ENCODE measurements around the gene MMRN2.
A peak's percentile ranks its signal among the peaks of the same experiment; 100 is the strongest.
"Not testable (repeated sequence)": the region's sequence is repeated elsewhere in the genome, so short reads cannot be mapped to it uniquely, and the experiment has no call there.

Gene MMRN2

DNA sequence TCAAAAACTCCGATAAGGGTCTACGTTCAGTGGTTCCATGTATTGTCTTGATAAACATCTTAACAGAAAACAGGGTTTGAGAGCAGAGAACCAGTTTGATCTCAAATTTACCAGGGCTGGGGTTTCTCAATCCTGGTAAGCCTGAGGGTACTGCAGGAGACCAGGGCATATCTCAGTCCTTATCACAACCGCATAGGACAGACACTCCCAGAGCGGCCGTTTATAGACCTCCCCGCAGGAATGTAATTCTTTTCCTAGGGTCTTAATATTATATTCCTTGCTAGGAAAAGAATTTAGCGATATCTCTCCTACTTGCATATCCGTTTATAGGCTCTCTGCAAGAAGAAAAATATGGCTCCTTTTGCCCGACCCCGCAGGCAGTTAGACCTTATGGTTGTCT, 4.7 kb downstream of the MMRN2 start:
- not testable (repeated sequence) for H3K27ac Mint-ChIP-seq, H3K27me3 Mint-ChIP-seq, H3K36me3 Mint-ChIP-seq, H3K4me3 Mint-ChIP-seq
- Mint-ChIP-seq H3K4me1 (peaks cover 35% of the 10 kb centered on the region), H3K9me3 (peaks cover 13% of the 10 kb centered on the region)

DNA sequence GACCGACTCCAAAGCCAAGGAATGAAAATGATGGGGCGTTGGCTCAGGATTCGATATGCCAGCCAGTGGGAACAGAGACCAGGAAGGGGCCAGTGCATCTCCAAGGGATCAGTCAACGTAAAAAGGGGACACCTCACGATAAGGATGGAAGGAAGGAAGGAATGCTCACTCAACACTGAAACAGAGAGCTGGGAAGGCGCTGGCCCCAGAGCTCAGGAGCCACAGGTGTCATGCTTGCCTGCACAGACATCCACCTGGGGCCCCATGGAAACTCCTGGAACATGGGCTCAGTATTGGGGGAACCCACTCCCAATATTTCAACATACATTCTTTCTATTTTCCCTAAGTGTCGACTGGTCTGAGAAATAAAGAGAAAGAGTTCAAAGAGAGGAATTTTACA, 5.3 kb downstream of the MMRN2 start:
- H3K36me3 Mint-ChIP-seq = peaks cover 9% of the 10 kb centered on the region
- peak overlapping the region; percentile 25 for H3K27ac Mint-ChIP-seq
- no peak overlapping the region for H3K4me3 Mint-ChIP-seq
- peaks cover 13% of the 10 kb centered on the region for H3K9me3 Mint-ChIP-seq
- H3K4me1 Mint-ChIP-seq = peaks cover 35% of the 10 kb centered on the region
- H3K27me3 Mint-ChIP-seq = no peaks in the 10 kb centered on the region

DNA sequence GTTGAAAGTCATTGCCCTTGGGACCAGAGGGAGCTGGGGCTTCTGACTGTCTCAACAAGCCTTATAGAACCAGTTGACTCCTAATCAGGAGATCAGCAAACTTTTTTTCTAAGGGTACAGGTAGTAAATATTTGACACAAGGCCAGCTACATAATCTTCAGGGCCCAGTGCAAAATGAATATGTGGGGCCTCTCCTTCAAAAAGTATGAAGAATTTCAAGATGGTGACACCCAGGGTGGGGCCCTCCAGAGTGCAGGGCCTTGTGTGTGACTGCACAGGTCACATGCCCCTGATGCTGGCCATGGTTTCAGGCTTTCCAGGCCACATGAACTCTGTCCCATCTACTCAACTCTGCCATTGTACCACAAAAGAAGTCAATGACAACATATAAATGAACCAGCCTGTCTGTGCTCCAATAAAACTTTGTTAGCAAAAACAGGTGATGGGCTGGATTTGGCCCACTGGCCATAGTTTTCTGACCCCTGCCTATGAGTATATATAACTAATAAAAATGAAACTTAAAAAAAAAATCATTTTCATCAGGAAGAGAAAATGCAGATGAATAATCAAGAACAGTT, 6.1 kb downstream of the MMRN2 start:
- Mint-ChIP-seq H3K4me3 (no peak overlapping the region), H3K27ac (no peak overlapping the region), H3K9me3 (peaks cover 13% of the 10 kb centered on the region), H3K4me1 (peaks cover 35% of the 10 kb centered on the region), H3K27me3 (no peaks in the 10 kb centered on the region), H3K36me3 (peaks cover 9% of the 10 kb centered on the region)

DNA sequence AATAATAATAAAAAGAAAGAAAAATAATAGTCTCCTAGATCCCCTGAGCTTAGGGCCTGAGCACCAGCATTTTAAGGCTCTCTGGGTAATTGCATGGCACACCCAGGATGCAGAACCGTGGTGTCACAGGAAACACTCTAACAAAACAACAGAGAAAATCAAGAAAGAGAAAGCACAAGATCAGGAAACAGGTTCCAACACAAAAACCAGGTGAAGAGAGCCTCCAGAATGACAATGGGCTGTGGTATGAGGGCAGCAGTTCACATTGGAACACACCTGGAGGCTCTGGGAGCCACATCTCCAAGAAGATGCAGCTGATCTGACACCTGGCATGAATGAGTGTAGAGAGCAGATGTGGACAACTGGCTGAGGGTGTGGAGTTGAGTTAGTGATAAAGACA, 7.1 kb downstream of the MMRN2 start:
- no peaks in the 10 kb centered on the region for H3K27me3 Mint-ChIP-seq
- H3K36me3 Mint-ChIP-seq = peaks cover 9% of the 10 kb centered on the region
- H3K4me1 Mint-ChIP-seq = peaks cover 35% of the 10 kb centered on the region
- H3K4me3 Mint-ChIP-seq = peak overlapping the region; percentile 33
- H3K9me3 Mint-ChIP-seq = peaks cover 13% of the 10 kb centered on the region
- peak overlapping the region; percentile 24 for H3K27ac Mint-ChIP-seq

DNA sequence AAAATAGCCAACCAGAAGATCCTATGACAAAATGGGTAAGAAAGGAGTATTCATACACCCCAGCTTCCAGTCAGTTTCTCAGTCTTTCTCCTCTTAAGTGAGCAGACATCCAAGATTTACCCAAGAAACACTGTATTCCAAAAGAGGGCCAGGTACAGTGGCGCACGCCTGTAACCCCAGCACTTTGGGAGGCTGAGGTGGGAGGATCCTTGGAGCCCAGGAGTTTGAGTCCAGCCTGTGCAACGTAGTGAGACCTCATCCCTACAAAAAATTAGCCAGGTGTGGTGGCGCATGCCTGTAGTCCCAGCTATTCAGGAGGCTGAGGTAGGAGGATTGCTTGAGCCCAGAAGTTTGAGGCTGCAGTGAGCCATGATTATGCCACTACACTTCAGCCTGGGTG, 9.6 kb downstream of the MMRN2 start:
- H3K9me3 Mint-ChIP-seq = peaks cover 13% of the 10 kb centered on the region
- peaks cover 35% of the 10 kb centered on the region for H3K4me1 Mint-ChIP-seq
- not testable (repeated sequence) for H3K4me3 Mint-ChIP-seq, H3K36me3 Mint-ChIP-seq, H3K27me3 Mint-ChIP-seq, H3K27ac Mint-ChIP-seq

DNA sequence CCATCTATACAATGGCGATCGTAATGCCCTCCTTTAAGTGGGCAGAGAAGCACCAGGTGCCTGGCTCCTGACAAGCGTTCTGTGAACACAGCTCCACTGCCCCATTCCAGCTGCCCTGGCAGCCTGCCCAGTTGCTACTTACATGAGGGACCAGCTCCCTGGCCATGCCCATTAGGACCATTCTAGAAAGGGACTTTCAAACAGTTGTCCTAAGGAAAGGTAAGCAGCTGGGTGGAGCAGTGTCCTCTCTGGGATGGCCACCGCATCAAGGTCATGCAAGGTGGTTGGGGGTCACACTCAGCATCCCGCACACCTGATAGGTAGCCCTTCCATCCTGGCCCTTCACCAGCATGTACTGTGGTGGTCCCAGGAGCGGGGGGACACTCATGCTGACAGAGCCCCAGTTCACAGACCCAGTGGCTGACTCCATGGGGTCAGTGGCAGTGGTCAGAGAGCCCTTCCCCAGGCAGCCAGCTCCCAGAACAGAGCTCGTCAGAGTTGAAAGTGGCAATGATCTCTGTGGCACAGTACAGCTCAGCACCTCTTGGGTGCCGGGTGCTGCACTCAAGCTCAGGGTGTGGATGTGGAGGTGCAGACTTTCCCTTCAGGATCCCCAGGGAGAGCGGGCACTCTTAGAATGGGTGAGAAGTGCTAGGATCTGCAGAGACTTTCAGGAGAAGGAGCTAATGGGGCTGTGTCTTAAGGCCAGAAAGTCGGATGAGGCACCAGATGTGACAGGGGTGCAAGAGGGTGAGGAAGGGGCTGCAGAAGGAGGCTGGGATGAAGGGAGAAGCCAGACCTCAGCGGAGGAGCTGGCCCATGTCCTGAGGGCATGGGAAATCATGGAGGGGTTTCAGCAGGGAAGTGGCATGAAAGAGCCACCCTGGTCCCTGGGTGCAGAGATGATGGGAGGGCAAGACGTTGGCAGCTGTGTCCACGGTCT, 10.9 kb downstream of the MMRN2 start:
- Mint-ChIP-seq H3K27ac (no peak overlapping the region), H3K4me3 (no peak overlapping the region), H3K27me3 (no peaks in the 10 kb centered on the region), H3K9me3 (peaks cover 4% of the 10 kb centered on the region), H3K36me3 (peaks cover 4% of the 10 kb centered on the region), H3K4me1 (peaks cover 28% of the 10 kb centered on the region)

DNA sequence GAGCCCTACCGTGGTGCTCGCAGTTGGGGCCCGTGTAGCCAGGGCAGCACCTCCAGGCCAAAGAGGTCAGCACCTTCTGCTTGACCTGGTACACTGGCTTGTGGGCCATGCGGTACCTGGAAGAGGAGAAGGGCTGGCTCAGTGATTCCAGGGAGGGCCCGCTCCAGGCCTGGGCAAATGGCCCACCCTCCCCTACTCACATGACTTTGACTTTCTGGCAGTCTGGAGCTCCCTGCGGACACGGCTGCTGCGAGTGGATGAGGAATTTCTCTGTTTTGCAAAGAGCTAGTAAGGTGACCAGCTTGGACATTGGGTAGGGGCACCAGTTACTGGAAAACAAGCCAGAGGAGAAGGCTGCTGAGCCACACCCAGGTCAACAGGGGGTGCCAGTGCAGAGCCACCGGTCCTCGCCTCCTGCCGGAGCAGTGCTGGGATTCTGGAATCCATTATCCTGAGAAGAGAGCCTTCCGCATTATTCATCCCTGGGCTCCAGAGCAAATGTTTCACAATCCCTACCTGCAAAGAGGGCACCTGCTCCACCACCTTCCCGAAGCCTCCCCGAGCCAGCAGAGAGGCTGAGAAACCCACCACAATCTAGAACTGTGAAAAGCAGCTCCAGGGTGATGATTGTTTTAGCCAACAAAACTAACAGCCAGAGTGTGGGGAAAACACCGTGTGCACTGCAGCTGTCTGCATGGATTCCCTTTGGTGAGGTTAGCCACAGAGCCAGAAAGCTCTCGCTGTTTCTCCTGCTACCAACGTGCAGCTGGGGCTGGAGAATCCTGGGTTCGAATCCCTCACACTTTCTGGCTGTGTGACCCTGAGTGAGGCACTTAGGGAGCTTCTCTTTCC, 11.8 kb downstream of the MMRN2 start:
- H3K36me3 Mint-ChIP-seq = peaks cover 4% of the 10 kb centered on the region
- H3K9me3 Mint-ChIP-seq = peaks cover 4% of the 10 kb centered on the region
- H3K4me3 Mint-ChIP-seq = no peak overlapping the region
- no peaks in the 10 kb centered on the region for H3K27me3 Mint-ChIP-seq
- H3K27ac Mint-ChIP-seq = no peak overlapping the region
- peaks cover 19% of the 10 kb centered on the region for H3K4me1 Mint-ChIP-seq

DNA sequence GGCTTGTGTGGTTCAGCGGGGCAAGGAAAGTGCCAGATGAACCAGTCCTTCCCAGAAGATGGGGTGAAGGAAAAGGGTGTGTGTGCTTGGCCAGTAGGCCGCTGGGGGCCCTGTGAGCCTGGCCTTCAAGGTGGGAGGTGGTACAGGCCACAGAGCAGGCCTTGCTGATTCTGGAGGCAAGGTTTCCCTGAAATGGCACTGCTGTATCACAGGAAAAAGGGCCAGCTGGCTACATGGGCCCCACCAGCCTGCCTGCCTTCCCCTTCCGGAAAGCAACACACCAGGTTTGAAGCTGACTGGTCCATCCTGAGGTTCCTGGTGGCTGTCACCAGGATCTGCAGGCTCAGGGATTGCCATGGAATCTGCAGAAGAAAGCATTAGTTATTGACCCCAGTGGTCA, 12.5 kb downstream of the MMRN2 start:
- H3K36me3 Mint-ChIP-seq = peaks cover 4% of the 10 kb centered on the region
- H3K27me3 Mint-ChIP-seq = no peaks in the 10 kb centered on the region
- no peak overlapping the region for H3K4me3 Mint-ChIP-seq
- no peak overlapping the region for H3K27ac Mint-ChIP-seq
- peaks cover 14% of the 10 kb centered on the region for H3K4me1 Mint-ChIP-seq
- peaks cover 4% of the 10 kb centered on the region for H3K9me3 Mint-ChIP-seq

DNA sequence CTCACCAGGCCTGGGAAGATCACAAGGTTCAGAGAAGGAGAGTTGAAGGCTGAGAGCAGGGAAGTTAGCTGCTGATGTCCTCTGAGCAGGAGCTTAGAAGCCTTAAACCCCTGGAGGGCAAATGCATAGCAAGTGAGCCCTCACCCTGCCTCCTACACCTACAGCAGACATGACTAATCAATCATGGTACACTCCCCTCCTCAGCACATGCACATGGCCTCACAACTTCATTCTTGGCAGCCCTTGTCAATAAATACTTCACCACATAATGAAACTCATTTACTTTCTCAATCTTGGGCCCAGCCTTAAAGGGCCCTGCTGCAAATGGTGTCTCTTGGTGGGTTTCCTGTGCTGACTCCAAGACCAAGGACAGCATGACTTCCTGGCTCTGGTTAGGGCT, 12.9 kb downstream of the MMRN2 start:
- no peak overlapping the region for H3K4me3 Mint-ChIP-seq
- H3K27ac Mint-ChIP-seq = no peak overlapping the region
- H3K4me1 Mint-ChIP-seq = peaks cover 14% of the 10 kb centered on the region
- H3K27me3 Mint-ChIP-seq = no peaks in the 10 kb centered on the region
- H3K36me3 Mint-ChIP-seq = peaks cover 4% of the 10 kb centered on the region
- peaks cover 4% of the 10 kb centered on the region for H3K9me3 Mint-ChIP-seq

DNA sequence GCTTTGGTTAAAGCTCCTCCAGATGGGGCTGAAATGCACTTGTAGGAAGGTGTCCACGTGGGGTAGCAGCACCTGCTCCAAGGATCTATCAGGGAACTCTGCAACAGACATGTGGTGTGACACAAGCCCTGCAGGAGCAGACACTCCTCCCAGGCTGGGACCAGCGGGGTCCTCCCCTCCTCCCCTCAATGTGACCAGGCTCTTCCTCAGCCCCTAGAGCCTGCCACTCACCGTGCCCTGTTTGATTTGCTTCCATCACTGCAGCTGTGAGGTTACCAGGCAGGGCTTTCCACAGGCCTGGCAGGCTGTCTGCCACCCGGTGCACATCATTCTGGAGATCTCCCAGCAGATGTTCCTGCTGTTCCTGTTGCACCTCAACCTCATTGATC, 13.4 kb downstream of the MMRN2 start:
- Mint-ChIP-seq H3K4me3 (no peak overlapping the region), H3K4me1 (peaks cover 10% of the 10 kb centered on the region), H3K36me3 (peaks cover 4% of the 10 kb centered on the region), H3K9me3 (peaks cover 4% of the 10 kb centered on the region), H3K27ac (no peak overlapping the region), H3K27me3 (no peaks in the 10 kb centered on the region)

DNA sequence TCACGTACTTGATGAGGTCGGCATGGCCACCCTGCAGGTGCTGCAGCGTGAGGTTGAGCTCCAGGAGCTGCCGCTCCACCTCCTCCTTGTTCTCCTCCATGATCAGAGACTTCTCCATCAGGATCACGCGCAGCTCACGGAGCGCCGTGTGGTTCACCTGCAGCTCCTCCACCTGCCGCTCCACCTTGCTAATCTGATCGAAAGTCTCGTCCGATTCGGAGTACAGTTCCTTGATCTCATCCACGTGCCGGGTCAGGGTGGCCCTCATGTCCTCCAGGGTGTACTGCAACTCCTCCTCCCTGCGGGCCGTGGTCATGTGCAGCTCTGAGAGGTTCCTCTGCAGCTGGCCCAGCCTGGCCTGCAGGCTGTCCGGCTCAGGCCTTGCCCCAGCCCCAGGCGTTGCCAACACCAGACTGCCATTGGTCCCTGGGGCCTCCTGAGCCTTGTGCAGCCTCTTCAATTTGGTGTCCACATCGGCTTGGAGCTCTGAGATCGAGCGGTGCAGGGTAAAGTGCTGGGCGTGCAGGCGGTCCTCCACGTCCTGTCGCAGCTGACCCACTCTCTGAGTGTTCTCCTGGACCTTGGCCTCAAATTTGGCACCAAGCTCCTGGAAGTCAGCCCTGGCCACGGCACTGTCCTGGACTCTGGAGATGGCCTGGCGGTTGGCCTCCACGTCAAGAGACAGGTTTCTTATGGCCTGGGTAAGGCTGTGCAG, 13.9 kb downstream of the MMRN2 start:
- H3K9me3 Mint-ChIP-seq = peaks cover 4% of the 10 kb centered on the region
- peaks cover 5% of the 10 kb centered on the region for H3K4me1 Mint-ChIP-seq
- peaks cover 4% of the 10 kb centered on the region for H3K36me3 Mint-ChIP-seq
- no peak overlapping the region for H3K4me3 Mint-ChIP-seq
- H3K27ac Mint-ChIP-seq = no peak overlapping the region
- H3K27me3 Mint-ChIP-seq = no peaks in the 10 kb centered on the region

DNA sequence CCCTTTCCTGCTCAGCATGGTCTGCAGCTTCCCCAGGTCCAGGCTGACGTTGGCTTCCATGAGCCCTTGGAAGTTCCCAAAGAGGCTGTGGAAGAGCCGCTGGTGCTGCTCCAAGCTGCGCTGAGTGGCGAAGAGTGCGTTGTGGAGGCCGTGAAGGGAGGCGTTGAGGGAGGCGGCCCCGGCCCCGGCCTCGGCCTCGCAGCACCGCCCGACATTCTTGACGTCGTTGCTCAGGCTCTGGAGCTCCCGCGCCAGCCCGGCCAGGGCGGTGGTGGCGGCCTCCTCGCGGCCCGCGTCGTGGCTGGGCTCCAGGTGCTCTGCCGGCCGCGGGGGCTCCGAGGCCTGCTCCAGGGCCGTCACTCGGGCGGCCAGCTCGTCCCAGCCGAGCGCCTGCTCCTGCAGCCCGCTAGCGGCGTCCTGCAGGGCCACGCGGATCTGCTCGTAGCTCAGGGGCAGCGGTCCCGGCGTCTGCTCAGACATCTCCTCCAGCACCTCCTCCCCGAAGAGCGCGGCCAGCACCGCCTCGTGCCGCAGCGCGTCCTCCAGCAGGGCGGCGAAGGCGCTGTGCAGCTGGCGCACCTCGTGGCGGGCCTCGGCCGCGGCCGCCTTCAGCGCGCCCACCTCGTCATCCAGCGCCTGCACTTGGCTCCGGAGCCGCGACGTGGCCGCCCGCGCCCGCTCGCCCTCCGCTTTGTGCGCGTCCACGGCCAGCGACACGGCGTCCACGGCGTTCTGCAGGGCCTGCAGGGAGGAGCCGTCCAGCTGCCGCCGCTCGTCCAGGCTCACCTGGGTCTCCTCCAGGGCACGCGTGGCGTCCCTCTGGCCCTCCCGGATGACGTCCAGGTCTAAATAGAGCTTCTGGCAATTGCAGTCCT, 14.7 kb downstream of the MMRN2 start:
- Mint-ChIP-seq H3K4me1 (no peaks in the 10 kb centered on the region), H3K9me3 (no peaks in the 10 kb centered on the region), H3K27ac (no peak overlapping the region), H3K4me3 (no peak overlapping the region), H3K27me3 (no peaks in the 10 kb centered on the region), H3K36me3 (no peaks in the 10 kb centered on the region)

DNA sequence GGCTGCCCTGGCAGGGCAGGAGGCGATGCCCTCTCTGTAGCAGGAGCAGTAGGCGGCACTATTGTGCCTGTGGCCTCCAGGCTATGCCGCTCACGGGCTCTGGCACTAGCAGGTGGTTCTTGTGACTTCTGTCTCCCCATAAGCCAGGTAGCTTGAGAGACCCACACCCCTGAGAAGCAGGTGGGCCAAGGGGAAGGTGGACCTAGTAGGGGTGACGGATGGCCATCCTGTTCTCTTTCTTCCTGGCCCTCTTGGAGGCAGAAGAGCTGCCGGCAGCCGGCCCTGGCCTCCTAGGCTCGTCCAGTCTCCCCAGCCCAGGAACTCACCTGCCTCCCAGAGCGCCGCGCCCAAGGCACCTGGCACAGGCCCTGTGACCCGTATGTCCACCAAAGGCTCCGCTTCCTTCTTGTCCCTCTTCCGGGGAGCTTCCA, 15.4 kb downstream of the MMRN2 start:
- Mint-ChIP-seq H3K27ac (no peak overlapping the region), H3K36me3 (no peaks in the 10 kb centered on the region), H3K4me1 (no peaks in the 10 kb centered on the region), H3K9me3 (no peaks in the 10 kb centered on the region), H3K27me3 (no peaks in the 10 kb centered on the region), H3K4me3 (no peak overlapping the region)

DNA sequence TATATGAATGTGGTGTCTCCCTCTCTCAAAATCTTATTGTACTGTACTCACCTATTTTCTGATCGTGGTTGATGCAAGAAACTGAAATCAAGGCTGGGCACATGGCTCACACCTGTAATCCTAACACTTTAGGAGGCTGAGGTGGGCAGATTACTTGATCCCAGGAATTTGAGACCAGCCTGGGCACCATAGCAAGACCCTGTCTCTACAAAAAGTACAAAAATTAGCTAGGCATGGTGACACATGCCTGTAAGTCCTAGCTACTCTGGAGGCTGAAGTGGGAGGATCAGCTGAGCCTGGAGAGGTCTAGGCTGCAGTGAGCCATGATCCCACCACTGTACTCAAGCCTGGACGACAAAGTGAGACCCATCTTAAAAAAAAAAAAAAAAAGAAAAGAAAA, 16.0 kb downstream of the MMRN2 start:
- H3K36me3 Mint-ChIP-seq = no peaks in the 10 kb centered on the region
- H3K4me1 Mint-ChIP-seq = no peaks in the 10 kb centered on the region
- no peaks in the 10 kb centered on the region for H3K27me3 Mint-ChIP-seq
- no peak overlapping the region for H3K4me3 Mint-ChIP-seq
- H3K27ac Mint-ChIP-seq = no peak overlapping the region
- H3K9me3 Mint-ChIP-seq = no peaks in the 10 kb centered on the region

All from activated naive CD4-positive, alpha-beta T cell treated with anti-CD3 and anti-CD28 coated beads, Interleukin-2, amount 50 U/mL, for 24 hours (primary cell).